ENCODE measurements around the gene TSN.
"Not testable (repeated sequence)": the region's sequence is repeated elsewhere in the genome, so short reads cannot be mapped to it uniquely, and the experiment has no call there.

GRCh38 chr2:121817304-121817703, 61.9 kb downstream of the TSN start:
- TF ChIP-seq FOSL2 (IDR thresholded peaks at IDR 0.05; ENCODE audit: borderline replicate concordance, low read depth); USF2 (IDR thresholded peaks at IDR 0.05; ENCODE audit: borderline replicate concordance, low read depth, low read length); TAF1 (IDR thresholded peaks at IDR 0.05; ENCODE audit: borderline replicate concordance, low read depth, low read length); CHD2 (IDR thresholded peaks at IDR 0.05; ENCODE audit: low read length, partially characterized antibody); GABPA (IDR thresholded peaks at IDR 0.05; ENCODE audit: low read depth); MXI1 (IDR thresholded peaks at IDR 0.05; ENCODE audit: low read depth, low read length); EP300 (IDR thresholded peaks at IDR 0.05; ENCODE audit: borderline replicate concordance in 1 of 2, low read depth in 1 of 2, low read length in 1 of 2); FOXJ3 (CRISPR knock-in tag; IDR thresholded peaks at IDR 0.05): not testable (repeated sequence)
- TF ChIP-seq, protein P1, sequence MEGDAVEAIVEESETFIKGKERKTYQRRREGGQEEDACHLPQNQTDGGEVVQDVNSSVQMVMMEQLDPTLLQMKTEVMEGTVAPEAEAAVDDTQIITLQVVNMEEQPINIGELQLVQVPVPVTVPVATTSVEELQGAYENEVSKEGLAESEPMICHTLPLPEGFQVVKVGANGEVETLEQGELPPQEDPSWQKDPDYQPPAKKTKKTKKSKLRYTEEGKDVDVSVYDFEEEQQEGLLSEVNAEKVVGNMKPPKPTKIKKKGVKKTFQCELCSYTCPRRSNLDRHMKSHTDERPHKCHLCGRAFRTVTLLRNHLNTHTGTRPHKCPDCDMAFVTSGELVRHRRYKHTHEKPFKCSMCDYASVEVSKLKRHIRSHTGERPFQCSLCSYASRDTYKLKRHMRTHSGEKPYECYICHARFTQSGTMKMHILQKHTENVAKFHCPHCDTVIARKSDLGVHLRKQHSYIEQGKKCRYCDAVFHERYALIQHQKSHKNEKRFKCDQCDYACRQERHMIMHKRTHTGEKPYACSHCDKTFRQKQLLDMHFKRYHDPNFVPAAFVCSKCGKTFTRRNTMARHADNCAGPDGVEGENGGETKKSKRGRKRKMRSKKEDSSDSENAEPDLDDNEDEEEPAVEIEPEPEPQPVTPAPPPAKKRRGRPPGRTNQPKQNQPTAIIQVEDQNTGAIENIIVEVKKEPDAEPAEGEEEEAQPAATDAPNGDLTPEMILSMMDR (IDR thresholded peaks at IDR 0.05): not testable (repeated sequence)

Measured in SK-N-SH (cell line).